NCI-H128 (cell line): Measurements from ENCODE around the gene SUSD3.
"Not testable (repeated sequence)": the region's sequence is repeated elsewhere in the genome, so short reads cannot be mapped to it uniquely, and the experiment has no call there.

Experiments used
- DNase-seq: peaks from one replicate; lab custom pipeline; 2025; ENCODE audit not compliant: unreplicated experiment; lab: John Stamatoyannopoulos, UW

Gene SUSD3

DNA sequence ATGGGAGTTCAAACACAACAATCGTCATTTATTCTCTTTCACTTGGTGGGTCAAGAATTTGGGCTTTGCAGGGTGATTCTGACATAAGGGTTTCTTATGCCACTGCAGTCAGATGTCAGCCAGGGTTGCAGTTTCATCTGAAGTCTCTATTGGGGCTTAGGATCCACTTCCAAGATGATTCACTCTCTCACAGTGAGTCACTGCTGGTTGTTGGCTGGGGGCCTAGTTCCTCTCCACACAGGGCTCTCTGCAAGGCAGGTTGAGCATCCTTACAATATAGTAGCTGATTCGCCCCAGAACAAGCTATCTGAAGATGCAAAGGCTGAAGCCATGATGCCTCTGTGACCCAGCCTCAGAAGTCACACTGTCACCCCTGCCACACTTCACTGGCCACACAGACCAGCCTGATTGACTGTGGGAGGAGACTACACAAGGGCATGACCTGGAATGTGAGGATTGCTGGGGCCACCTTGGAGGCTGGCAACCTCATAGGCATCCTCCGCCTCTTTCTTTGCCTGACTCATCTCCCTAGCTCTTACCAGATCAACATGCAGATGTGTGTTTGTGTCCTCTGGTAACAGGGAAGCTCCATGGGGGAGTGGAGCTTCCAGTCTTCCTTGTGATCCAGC, 33.1 kb downstream of the SUSD3 start:
- no peak for DNase-seq

DNA sequence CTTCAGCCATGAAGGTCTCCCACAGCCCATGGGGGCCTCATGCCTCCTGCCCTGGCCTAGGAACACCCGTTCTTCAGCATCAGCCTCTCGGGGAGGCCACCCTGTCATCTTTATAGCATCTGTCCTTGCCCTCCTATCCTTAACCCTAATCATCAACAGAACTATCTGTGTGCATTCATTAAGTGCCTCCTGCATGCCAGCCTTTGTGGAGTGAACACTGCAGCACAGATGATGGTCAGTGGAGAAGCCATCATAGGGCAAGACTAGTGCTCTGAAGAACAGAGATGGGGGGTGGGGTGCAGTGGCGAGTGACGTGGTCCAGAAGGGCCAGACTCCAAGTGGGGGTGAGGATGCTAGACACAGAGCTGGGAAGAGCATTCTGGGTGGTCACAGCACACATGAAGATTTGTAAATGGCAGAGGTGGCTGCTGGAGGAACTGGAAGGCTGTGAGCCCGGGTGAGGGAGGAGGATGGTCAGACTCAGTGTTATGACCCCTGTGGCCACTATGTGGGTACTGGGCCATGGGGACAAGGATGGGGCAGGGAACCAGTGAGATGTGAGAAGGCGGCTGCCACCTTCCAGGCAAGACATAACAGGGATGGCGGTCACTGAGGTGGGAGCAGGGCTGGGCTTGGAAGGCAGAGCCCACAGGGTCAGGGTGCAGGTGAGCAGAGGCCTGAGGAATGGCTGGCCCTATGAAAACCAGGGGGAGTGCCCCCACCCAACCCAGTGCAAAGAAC, 33.9 kb downstream of the SUSD3 start:
- no peak for DNase-seq

DNA sequence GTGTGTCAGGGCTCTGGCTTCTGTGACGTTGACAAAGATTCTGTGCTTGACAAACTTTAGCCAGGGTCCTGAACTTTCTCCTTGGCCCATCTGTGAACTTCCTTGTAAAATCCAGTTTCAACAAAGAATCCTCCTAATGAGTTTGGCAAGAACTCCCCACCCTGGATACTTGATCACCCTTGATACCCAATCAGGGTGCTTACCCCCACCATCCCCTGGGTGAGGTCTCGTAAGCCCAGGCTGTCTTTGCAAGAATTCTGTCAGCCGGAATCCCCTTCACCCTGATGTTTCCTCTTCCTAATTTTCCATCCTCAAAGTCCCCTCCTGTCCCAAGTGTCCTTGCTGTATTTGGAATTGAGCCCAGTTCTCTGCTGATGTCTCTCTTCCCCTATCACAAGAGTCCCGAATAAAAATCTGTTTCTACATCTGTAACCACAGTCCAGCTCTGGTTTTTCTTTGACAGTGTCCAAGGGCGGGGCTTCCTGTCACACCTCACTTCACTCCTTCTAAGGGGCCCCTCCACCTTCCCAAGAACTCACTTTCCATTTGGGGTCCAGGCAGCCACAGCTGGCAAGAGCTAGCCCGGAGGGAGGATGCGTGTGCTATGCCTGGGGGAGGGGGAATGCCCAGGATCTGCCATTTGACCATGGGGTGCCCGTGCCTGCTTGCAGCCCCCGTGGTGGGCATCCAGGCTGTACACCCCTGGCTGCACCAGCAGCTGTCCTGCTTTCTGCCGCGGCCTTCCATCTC, 34.8 kb downstream of the SUSD3 start:
- DNase-seq: no peak

DNA sequence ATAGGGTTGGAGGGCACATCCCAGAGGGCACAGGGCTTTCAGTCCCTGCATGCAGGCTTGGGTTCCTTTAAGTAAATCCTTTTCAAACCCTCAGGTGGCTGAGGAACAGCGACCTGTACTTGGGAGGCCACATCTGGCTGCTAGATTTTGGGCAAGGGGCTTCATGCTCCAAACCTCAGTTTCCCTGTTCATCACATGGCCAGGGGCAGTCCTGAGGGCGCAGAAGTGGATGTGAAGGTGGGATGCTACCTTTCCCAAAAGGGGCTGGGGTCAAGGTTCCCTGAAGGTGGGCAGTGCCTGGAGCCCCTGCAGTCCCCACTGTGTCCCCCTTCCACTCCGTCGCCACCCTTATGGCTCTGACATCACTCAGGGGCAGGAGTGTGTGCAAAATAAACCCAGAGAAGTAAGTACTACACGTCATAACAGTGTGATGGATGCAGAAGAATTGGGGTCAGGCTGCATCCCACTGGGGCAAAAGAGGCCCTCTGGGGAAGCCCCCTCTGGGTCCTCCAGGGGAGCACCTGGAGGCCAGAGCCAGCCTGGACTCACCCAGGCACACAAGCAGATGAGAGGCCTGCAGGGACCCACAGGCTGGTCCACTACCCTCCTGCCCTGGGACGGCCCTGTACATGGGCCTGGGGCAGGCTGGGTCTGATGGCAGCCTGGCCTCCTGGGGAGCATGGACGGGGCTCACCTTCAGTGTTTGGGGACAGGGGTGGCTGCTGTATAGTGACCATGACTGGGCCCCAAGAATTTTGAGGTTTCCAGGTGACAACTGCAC, 35.6 kb downstream of the SUSD3 start:
- no peak for DNase-seq

DNA sequence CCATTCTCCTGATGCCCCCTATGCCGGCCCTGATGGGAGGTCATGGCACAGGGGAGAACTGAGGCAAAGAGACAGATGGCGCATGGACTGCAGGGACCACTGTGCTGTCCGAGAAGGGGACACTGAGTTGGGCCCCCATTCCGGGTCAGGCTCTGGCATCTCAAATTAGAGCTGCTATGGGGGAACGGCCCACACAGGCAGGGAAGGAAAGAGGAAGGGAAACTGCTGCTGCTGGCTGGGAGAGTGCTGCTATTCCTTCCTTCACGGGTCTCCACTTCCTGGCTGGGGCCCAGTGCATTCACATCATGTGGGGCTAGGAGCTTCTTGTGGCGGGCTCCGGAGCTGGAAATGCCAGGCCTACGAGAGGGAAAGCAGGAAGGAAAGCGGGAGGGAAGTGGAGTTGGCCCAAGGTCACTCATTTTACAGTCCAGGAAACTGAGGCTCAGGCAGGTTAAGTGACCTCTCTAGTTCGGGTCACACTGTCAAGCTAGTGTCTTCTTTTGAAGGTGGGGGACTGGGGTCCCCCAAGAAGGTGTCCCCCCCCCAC, 36.2 kb downstream of the SUSD3 start:
- no peak for DNase-seq

DNA sequence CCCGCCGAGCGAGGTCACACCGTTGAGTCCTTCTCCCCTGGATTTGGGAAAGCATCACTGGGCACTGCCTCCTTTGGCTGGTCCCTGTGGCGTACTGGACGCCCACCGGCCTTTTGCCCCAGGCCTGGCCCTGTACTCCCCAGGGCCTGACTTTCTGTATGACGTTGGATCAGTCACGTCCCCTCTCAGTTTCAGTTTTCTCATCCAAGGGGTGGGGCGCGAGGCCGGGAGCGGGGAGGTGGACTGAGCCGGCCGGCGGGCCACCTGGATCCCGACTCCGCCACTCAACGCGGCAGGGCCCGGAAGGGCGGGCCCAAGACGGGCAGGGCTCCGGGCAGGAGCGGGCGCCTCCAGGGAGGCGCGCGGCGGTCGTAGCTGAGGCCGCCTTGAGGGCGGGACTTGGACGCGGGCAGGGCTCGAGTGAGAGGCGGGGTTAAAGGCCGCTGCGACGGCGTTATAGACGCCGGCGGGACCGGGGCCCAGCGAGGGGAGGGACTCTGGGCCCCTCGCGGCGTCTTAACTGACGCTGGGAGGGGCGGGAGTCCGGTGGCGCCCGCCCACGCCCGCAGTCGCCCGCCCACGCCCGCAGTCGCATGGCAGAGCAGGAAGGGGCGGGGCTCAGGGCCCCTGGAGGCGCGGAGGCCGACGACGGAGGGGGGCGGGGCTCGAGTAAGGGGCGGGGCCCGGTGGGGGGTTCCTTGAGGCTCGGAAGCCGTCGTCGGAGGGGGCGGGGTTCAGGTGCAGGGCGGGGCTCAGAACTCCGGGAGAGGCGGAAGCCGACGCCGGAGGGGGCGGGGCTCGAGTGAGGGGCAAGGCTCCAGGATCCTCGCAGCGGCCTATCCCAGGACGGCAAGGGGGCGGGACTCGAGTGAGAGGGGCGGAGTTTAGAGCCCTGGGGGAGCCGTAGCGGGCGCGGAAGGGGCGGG, 37.0 kb downstream of the SUSD3 start:
- peak; percentile 98 for DNase-seq

DNA sequence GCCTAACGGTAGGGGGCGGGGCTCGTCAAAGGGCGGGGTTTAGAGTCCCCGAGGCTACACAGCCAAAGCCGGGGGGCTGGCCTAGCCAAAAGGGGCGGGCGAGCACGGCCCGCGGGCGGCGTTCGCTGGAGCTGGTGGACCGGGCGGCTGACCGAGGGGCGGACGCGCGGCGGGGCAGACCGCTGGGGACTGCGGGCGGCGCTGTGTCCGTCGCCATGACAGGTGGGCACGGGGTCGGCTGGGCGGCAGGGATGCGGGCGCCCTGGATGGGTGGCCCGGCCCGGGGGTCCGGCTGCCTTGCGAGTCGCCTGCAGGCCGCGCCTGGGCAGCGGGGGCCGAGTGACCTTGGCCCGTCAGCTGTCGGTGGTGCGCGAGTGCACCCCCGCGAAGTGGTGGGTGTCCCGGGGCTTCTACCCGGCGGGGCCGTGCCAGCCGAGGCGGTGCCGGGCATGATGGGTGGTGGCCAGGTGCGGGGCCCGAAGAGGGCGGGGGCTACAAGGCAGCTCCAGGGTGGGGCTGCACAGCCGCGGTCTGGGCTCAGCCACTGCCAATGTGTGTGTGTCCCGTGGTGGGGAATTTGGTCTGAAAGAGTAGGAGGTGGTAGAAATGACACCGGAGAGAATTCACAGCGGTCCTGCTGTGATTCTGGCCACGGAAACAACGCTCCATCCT, 37.8 kb downstream of the SUSD3 start, which contains the start of gene CARD19:
CARD19 (plus strand) TSS at position 87 of the 672 bp plus-strand sequence; CDS start at position 216, 129 bp downstream.
- DNase-seq: no peak

DNA sequence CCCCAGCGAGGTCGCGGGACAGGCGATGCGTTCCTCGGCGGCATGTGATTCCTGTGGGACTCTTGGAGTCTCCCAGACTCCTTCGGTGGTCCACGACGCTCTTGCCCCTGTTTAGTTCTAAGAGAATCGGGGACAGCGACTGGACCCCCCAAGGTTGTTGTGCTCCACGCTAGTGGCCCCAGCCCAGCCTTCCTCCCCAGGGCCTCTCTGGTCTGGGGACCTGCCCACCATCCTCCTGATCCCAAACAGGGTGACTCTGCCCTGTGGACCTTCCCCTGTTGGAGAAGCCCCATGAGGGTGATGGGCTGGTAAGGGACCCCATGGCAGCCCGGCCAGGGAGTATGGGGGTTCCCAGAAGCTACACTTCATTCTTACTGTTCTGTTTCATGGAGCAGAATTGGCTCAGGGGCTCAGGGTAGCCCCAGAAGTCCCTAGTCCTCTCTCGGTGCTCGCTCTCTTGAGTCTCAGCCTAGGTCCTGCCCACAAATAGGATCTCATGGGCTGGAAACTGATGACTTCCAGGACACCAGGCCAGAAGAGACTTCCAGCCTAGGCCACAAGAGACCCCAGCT, 38.4 kb downstream of the SUSD3 start:
- no peak for DNase-seq

DNA sequence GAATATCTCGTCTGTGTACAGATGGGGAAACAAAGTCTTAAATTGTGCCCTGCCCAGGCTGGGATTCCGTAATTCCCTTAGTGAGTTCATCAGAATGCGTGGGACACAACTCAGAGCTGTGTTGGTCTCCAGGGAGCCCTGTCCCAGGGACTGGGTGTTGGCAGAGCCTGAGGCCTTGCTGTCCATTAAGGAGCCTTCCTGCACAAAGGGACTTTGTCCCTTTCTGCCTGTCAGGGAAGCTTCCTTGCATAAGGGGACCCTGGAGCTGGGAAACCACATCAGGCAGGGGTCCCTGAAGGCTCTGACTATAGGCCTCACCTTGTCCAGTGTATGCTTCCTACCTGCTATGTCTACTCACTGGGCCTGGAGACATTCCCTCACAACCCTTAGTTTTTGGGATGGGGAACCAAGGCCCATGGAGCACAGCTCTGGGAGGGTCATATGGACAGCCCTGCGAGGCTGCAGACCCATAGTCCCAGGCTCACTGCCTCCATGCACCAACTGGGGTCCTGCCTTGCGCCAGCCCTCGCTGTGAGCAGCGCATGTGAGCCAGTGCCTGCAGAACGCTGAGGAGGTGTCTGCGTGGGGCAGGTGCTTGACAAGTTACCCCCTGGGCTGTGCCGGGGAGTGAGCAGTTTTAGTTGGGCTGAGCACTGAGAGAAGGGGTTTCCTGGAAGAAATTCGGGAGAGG, 39.2 kb downstream of the SUSD3 start:
- DNase-seq: no peak

DNA sequence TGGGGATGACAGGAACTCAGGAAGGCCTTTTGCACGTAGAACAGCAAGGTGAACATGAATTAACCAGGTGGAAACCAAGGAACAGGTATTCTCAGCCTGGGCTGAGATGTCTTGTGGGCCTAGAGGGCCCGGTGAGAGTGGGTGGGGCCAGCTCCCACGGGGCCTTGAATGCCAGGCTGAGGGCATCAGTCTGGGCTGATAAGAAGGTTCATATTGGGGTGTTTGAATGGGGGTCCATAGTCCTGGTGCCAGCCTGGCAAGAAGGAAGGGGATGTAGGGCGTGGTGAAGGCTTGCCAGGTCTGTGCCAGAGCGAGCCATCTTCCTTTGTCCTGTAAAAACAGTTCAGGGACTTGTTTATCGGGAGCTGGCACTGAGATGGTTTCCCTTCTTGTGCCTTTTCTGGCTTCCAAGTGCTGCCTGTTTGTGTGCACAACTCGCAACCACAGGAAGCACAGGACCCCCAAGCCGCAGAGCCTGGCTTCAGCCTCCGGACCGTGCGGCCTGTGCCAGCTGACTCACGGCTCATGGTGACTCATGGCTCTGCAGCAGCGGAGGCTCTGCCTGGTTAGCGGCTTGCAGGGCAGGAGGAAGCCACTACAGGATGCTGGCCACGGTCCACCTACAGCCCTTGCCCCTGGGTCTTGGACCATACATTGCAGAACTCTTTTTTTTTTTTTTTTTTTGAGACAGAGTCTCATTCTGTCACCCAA, 39.9 kb downstream of the SUSD3 start:
- DNase-seq: no peak

DNA sequence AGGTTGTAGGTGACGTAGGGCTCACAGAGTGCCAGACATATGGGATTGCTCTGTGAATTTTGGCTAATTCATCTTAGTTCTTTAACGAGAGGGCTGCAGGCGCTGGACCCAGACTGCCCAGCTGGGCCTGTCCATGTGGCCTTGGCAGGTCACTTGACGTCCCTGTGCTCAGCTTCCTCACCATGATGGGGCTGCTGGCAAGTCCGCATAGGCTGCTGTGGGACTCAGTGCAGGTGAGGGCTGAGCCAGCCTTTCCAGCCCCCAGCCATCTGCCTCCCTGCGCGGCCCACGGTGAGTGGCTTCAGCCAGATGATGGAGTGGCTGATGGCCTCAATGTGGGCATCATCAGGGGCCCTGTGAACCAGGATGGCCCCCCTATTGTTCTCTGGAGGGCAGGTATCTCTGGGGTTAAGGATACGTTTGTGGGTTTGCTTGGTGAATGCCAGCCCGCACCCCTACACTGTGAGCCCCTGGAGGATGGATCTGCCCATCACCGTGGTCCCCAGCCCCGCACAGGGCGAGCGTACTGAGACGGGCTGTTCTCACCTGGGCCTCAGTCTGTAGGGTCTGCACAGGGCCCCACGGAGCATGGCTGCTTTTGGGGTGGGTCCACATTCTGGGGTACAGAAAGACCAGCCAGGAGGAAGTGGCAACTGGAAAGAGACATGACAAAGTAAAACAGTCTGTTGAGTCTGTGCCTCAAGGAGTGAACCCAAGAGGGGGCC, 41.2 kb downstream of the SUSD3 start:
- no peak for DNase-seq

DNA sequence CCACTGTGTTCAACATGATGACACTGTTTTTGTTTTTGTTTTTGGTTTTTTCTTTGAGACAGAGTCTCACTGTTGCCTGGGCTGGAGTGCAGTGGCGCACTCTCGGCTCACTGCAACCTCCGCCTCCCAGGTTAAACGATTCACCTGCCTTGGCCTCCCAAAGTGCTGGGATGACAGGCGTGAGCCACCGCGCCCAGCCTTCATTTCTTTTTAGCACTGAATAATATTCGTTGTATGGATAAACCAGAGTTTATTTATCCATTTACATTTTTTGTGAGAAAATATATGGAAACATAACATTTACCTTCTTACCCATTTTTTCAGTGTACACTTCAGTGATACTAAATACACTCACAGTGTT, 41.8 kb downstream of the SUSD3 start:
- no peak for DNase-seq

DNA sequence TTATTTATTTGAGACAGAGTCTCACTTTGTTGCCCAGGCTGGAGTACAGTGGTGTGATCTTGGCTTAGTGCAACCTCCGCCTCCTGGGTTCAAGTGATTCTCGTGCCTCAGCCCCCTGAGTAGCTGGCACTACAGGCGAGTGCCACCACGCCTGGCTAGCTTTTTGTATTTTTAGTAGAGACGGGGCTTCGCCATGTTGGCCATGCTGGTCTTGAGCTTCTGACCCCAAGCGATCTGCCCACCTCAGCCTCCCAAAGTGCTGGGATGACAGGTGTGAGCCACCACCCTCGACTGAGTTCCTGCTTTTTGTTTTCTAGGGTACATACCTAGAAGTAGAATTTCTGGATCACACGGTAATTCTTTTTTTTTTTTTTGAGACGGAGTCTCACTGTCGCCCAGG, 42.6 kb downstream of the SUSD3 start:
- DNase-seq: not testable (repeated sequence)

DNA sequence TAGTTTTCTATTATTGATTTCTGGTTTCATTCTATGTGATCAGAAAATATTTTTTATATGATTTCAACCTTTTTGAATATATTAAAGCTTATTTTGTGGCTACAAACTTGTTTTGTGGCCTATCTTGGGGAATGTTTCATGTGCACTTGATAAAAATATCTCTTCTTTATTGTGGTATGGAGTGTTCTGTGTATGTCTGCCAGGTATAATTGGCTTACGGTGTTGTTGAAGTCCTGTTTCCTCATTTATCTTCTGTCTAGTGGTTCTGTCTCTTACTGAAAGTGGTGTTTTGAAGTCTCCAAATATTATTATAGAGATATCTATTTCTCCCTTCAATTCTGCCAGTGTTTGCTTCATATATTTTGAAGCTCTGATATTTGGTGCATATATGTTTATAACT, 47.1 kb downstream of the SUSD3 start:
- DNase-seq: no peak

DNA sequence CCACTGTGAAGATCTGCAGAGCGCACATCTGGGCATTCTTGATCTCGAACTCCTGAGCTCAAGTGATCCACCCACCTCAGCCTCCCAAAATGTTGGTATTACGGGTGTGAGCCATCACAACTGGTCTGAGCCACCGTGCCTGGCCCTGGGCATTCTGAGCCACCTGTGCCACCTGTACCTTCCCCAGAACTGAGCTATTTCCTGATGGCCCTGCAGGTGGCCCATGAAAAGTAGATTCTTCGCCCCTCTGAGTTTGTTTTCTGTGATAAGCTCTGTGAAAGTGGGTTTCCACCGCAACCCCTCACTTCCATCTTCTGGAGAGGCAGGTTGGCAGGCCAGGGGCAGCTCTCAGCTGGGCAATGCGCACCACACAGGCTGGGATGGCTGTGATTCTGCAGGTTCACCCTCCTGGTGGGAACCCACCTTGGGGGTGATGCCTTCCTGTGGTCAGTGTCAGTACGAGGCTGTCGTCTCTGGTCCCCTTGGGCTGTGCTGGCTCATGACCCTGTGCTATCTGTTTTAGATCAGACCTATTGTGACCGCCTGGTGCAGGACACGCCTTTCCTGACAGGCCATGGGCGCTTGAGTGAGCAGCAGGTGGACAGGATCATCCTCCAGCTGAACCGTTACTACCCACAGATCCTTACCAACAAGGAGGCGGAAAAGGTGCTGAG, 48.8 kb downstream of the SUSD3 start:
- no peak for DNase-seq

DNA sequence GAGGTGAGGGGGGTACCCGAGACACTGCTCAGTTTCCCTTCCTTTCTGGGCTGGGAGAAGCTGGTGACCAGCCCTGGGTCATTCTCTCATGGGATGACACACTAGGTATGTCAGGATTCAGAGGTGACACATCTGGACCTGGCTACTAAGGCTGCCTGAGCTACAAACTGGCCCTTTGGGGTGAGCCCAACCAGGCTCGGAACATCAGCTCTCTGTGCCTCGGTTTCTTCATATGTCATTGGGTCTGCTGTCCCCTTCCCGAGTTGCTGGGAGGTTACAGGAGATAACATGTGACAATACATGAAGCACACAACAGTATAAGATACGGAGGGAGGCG, 49.3 kb downstream of the SUSD3 start:
- DNase-seq: no peak
